ENCODE measurements around the gene UBR3.

DNA sequence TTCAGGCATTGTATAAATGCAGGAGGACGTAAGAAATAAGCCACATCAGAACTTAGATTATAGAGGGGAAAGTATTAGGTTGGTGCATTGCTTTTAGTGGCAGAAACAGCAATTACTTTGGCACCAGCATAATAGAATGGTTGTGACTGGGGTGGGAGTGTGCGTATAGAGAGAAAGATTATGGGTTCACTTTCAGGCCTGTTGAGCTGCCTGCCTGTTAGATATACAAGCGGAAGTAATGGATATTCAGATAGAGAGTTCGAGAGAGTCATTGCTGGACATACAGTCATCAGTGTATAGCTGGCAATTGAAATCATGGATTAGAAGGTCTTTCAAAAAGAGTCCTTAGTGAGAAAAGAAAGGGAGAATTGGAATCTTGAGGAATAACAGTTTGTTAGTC lies 211.5 kb downstream of the UBR3 start:
- TF ChIP-seq, protein P1, sequence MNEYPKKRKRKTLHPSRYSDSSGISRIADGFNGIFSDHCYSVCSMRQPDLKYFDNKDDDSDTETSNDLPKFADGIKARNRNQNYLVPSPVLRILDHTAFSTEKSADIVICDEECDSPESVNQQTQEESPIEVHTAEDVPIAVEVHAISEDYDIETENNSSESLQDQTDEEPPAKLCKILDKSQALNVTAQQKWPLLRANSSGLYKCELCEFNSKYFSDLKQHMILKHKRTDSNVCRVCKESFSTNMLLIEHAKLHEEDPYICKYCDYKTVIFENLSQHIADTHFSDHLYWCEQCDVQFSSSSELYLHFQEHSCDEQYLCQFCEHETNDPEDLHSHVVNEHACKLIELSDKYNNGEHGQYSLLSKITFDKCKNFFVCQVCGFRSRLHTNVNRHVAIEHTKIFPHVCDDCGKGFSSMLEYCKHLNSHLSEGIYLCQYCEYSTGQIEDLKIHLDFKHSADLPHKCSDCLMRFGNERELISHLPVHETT (tag by site-specific recombination; IDR thresholded peaks at IDR 0.05) = no peak
- TF ChIP-seq ZNF747 (tag by site-specific recombination; IDR thresholded peaks at IDR 0.05) (no peak), ZNF114 (tag by site-specific recombination; IDR thresholded peaks at IDR 0.05) (no peak), ZNF121 (tag by site-specific recombination; IDR thresholded peaks at IDR 0.05) (no peak), YY1 (tag by site-specific recombination; IDR thresholded peaks at IDR 0.05) (no peak), ZNF701 (tag by site-specific recombination; IDR thresholded peaks at IDR 0.05) (no peak)
- TF ChIP-seq, protein P2, sequence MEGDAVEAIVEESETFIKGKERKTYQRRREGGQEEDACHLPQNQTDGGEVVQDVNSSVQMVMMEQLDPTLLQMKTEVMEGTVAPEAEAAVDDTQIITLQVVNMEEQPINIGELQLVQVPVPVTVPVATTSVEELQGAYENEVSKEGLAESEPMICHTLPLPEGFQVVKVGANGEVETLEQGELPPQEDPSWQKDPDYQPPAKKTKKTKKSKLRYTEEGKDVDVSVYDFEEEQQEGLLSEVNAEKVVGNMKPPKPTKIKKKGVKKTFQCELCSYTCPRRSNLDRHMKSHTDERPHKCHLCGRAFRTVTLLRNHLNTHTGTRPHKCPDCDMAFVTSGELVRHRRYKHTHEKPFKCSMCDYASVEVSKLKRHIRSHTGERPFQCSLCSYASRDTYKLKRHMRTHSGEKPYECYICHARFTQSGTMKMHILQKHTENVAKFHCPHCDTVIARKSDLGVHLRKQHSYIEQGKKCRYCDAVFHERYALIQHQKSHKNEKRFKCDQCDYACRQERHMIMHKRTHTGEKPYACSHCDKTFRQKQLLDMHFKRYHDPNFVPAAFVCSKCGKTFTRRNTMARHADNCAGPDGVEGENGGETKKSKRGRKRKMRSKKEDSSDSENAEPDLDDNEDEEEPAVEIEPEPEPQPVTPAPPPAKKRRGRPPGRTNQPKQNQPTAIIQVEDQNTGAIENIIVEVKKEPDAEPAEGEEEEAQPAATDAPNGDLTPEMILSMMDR (tag by site-specific recombination; IDR thresholded peaks at IDR 0.05) = no peak
- TF ChIP-seq, protein P3, sequence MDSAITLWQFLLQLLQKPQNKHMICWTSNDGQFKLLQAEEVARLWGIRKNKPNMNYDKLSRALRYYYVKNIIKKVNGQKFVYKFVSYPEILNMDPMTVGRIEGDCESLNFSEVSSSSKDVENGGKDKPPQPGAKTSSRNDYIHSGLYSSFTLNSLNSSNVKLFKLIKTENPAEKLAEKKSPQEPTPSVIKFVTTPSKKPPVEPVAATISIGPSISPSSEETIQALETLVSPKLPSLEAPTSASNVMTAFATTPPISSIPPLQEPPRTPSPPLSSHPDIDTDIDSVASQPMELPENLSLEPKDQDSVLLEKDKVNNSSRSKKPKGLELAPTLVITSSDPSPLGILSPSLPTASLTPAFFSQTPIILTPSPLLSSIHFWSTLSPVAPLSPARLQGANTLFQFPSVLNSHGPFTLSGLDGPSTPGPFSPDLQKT (IDR thresholded peaks at IDR 0.05; ENCODE audit: borderline replicate concordance, low read depth, low read length) = no peak
- TF ChIP-seq, protein P4, sequence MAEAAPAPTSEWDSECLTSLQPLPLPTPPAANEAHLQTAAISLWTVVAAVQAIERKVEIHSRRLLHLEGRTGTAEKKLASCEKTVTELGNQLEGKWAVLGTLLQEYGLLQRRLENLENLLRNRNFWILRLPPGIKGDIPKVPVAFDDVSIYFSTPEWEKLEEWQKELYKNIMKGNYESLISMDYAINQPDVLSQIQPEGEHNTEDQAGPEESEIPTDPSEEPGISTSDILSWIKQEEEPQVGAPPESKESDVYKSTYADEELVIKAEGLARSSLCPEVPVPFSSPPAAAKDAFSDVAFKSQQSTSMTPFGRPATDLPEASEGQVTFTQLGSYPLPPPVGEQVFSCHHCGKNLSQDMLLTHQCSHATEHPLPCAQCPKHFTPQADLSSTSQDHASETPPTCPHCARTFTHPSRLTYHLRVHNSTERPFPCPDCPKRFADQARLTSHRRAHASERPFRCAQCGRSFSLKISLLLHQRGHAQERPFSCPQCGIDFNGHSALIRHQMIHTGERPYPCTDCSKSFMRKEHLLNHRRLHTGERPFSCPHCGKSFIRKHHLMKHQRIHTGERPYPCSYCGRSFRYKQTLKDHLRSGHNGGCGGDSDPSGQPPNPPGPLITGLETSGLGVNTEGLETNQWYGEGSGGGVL (tag by site-specific recombination; IDR thresholded peaks at IDR 0.05) = no peak
- TF ChIP-seq, protein P5, sequence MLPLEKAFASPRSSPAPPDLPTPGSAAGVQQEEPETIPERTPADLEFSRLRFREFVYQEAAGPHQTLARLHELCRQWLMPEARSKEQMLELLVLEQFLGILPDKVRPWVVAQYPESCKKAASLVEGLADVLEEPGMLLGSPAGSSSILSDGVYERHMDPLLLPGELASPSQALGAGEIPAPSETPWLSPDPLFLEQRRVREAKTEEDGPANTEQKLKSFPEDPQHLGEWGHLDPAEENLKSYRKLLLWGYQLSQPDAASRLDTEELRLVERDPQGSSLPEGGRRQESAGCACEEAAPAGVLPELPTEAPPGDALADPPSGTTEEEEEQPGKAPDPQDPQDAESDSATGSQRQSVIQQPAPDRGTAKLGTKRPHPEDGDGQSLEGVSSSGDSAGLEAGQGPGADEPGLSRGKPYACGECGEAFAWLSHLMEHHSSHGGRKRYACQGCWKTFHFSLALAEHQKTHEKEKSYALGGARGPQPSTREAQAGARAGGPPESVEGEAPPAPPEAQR (tag by site-specific recombination; IDR thresholded peaks at IDR 0.05) = no peak
